HG03520 (cell line): Measurements from ENCODE around the gene FANCE.

Source experiments
- ATAC-seq: cut with Tn5 transposase; IDR thresholded peaks from one replicate; pipeline ENCODE4 v1.9.1; 2021; ENCODE audit warnings: mild to moderate bottlenecking, moderate library complexity; ENCODE audit not compliant: unreplicated experiment

The FANCE gene

GRCh38 chr6:35483490-35483889 lies 31.4 kb downstream of the FANCE start:
- no peak for ATAC-seq

GRCh38 chr6:35483893-35484645 lies 31.9 kb downstream of the FANCE start:
- ATAC-seq: no peak

GRCh38 chr6:35484921-35485392 lies 32.8 kb downstream of the FANCE start:
- no peak for ATAC-seq

DNA sequence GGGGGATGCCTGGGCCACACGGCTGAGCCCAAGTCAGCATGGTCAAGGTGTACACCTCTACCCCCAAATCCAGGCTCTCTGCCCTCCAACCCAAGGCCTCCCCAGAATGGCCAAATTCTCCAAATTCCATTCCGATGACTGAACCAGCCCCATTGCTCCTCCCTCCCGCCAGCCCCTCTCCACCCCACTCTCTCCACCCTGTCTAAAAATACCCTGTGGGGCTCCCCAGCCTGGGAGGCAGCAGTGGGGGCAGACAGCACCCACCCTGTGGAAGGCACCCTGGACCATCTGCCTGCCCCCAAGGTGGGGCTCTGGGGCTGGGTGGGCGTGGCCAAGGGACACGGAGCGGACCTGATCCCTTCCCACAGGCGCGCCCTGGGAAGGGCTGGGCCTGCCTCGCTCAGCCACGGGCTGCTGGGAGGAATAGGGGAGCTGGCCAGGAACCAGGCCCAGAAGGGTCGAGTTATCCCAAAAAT lies 33.3 kb downstream of the FANCE start:
- ATAC-seq: no peak

- ATAC-seq: no peak
These were observed 34.1 kb downstream of the FANCE start for GRCh38 chr6:35486005-35486925.

DNA sequence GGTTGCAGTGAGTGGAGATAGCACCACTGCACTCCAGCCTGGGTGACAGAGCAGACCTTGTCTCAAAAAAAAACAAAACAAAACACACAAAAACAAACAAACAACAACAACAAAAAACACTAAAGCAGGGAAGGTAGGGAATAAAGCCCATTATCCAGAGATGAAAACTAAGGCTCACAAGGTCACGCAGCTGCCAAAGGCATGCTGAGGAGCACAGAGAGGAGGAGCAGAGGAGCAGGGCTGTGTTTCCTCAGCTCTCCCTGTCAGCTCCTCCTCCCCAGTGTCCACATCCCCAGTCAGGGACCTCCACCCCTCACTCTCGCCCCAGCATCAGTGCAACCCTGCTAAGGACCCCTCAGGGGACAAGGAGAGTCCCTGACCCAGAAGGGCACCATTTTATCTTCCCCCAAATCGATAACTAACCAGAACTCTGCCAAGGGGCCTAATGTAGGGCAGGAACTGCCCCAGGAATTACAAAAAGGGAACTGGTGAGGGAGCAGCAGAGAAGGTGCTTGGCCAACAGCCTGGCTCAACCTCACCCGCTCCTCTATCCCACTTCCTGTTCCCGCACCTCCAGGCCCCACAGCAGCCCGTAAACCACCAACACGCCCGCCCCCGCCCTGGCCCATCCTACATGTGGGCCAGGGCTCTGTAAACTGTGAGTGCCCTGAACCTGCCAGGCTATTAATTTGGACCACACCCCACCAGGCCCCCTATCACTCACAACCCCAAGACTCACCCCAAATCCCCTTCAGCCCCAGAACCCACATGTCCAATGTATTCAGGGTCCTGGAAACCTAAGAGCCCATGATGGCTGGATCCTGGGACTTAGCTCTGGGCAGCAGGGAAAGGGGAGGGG lies 35.7 kb downstream of the FANCE start:
- no peak for ATAC-seq

GRCh38 chr6:35488517-35488862 lies 36.4 kb downstream of the FANCE start:
- ATAC-seq: no peak

- no peak for ATAC-seq
These were observed 36.9 kb downstream of the FANCE start for GRCh38 chr6:35489066-35489465.

GRCh38 chr6:35489995-35490791 lies 38.1 kb downstream of the FANCE start:
- no peak for ATAC-seq

DNA sequence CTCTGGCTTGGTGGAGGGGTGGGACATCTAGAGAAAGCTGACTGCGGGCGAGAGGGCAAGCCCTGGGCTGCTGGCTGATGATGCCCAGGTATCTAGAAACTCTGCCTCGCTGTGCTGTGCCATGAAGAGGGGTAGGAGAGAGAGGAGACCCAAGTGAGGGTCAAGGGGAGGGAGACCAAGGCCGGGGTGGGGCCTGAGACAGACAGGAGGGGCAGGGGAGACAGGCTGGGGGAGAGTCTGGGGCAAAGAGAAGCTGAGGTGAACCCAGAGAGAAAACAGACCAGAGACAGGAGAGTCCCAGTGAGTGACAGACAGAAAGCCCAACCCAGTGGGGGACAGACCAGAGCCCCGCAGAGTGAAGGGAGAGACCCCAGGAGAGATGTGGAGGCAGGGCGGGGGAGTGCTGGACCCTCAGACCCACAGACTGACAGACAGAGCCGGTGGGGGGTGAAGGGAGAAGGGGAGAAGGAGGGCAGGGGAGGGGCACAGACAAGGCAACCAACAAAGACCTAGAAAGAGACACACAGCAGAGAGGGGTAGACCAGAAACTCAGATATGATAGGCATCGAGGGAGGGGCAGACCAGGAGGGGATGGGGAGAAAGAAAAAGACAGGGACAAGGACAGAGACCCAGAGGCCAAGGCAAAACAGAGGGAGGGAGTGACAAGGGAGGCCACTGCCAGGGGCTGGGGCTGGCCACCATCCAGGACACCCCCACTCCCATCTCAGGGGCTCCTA lies 38.9 kb downstream of the FANCE start:
- no peak for ATAC-seq

DNA sequence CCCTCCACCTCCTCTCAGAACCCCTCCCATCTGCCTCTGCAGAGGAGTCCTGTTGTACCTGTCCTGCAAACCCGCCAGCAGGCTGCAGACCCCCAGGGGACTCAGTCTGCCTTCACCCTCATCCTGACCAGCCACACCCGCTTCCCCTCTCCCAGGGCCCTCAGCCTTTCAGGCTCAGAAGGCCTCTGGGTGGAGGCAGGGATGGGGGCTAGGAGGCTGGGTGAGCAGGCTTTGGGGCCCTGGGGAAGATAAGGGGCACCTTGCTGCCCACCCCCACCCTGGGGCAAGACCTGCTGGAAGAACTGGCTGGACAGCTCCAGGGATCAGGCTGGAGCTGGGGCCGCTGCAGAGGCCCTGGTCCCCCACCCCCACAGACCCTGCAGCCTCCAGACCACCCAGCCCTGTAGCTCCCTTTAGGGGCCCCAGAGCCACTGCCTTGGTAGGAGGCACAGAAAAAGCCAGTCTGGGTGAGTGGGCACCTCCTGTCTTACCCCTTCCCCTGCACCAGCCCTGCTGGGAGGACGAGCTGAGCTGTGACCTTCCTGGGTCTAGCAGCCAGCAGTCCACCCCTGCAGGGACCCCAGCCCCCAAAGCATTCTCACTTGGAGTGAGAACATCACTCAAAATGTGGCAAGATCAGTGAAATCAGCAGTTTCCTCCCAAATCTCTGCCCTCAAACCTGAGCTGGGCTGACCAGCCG lies 39.6 kb downstream of the FANCE start:
- ATAC-seq: no peak

DNA sequence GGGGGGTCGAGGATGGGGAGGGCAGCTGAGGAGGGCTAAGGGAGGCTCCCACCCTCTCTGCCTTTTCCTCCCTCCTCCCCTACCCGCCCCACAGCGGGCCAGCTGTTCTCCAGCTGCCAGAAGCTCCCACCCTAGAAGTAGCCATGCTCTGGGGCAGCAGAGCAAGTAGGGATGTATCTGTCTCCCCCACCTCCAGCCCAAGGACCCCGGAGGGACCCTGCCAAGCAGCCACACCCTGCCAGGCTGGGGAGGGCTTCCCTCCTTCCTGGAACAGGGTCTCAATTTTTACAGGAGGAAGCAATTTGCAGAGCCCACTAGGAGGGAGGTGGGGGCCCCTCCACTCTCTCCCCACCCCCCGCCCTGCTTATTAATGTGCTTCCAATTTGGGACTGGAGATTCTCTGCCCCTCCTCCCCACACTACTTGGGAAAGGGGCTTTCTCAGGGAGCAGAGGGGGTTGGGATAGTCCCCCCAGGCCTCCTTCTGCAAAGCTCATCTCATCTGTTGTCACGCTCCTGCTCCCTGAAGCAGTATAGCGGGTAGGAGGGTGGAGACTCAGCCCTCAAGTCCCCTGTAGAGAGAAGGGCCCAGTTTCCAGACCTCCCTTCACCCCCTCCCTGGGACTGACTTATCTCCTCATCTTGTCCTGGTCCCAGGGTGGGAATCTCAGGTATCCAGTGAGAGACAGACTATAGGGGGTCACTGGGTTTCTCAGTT lies 40.3 kb downstream of the FANCE start:
- no peak for ATAC-seq

- no peak for ATAC-seq
These were observed 40.8 kb downstream of the FANCE start for GRCh38 chr6:35492974-35493284.

DNA sequence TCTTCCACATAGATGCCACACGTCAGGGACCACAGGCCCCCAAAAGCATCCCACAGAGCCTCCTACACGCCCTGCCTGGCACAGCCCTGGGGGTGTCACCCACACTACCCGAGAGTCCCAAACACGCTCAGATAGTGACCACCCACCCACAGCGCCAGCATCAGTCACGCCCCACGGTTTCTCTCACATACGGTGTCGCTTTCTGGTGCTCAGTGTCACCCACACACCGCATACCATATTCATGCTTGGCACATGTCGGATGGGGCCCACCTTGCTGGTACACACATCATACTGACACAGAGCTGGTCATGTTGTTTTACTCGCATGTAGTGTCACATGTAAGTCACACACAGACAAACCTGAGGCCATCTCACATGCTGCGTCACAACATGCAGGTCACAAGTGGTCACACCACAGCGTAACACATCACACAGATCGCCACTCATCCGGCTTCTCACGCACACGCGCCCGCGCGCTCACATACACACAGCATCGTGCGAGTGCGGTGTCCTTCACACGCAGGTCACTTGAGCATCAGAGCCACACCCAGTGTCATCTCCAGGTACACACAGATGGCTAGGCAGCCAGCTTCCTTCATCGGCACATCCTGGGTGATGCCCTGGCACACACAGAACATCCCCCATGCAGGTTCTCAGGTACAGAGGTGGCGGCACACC lies 41.3 kb downstream of the FANCE start:
- ATAC-seq: no peak

GRCh38 chr6:35494161-35494563 lies 42.0 kb downstream of the FANCE start:
- ATAC-seq: no peak

- no peak for ATAC-seq
These were observed 43.3 kb downstream of the FANCE start for GRCh38 chr6:35495258-35496035.
